ENCODE data around the gene GPANK1. TPM values are rescaled to one million over a fixed set of nuclear protein-coding genes. Genes with fewer than 3 reads are reported as not detected.

GPANK1 gene
- total and polyA plus RNA-seq, 9 of the 15 experiments (the other 6 are each of a cell fraction or from before 2014, with no cell fraction given) = 32.2 to 111 (median 46.3) TPM

DNA sequence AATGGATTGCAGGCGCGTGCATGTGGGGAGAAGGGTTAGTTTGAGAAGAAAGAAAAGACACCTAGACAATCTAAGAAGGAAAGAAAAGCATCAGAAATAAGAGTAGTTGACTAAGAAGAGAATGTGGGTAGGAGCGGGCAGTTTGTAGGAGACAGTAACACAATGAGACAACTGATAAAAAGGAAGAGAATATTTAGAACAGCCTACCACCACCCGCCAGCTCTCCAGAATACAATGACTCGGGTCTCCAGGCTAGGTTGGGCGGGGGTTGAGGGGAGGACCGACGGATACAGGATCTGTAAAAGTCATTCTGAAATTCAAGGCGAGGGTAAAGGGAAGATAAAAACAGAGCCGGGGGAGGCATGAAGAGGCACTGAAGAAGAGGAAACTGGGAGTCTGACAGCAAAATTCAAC, 37.6 kb upstream of the GPANK1 start (continued):
- TF ChIP-seq THRAP3 (IDR thresholded peaks at IDR 0.05; ENCODE audit: borderline replicate concordance) (peak; percentile 76; the same call in 1 of the 2 replicates), SMARCE1 (IDR thresholded peaks at IDR 0.05) (peak; percentile 88), ZNF165 (CRISPR knock-in tag; IDR thresholded peaks at IDR 0.05; ENCODE audit: borderline replicate concordance) (no peak), NR1H2 (CRISPR knock-in tag; IDR thresholded peaks at IDR 0.05) (0 out of 2 replicates have a peak, but pooled peaks have one; percentile 15), ZNF224 (CRISPR knock-in tag; IDR thresholded peaks at IDR 0.05) (no peak), MCM7 (IDR thresholded peaks at IDR 0.05) (0 out of 4 replicates have a peak, but pooled peaks of 1 of the 2 experiments have one; percentile 17), E2F8 (IDR thresholded peaks at IDR 0.05; ENCODE audit: low read depth, partially characterized antibody) (peak; percentile 47), SIN3B (IDR thresholded peaks at IDR 0.05; ENCODE audit: low read depth) (no peak), ZBTB40 (IDR thresholded peaks at IDR 0.05) (peak; percentile 67), ZBTB40 (CRISPR knock-in tag; IDR thresholded peaks at IDR 0.05) (no peak), ZC3H4 (CRISPR knock-in tag; IDR thresholded peaks at IDR 0.05; ENCODE audit: borderline replicate concordance) (no peak), EGR1 (conservative IDR thresholded peaks at IDR 0.05) (peak; percentile 62), NUFIP1 (IDR thresholded peaks at IDR 0.05; ENCODE audit: partially characterized antibody) (peak; percentile 48), SMARCA4 (IDR thresholded peaks at IDR 0.05) (peak; percentile 82), SRF (CRISPR knock-in tag; IDR thresholded peaks at IDR 0.05) (0 out of 4 replicates have a peak, but pooled peaks of 1 of the 2 experiments have one; percentile 2), POLR2A (conservative IDR thresholded peaks at IDR 0.05) (no peak), TEAD4 (IDR thresholded peaks at IDR 0.05; ENCODE audit: low read length) (no peak), TEAD4 (CRISPR knock-in tag; IDR thresholded peaks at IDR 0.05; ENCODE audit: borderline replicate concordance) (no peak), TAF7 (tag; IDR thresholded peaks at IDR 0.05) (peak; percentile 63), GTF2F1 (IDR thresholded peaks at IDR 0.05; ENCODE audit: low read depth, low read length) (no peak), ZNF263 (CRISPR knock-in tag; IDR thresholded peaks at IDR 0.05; ENCODE audit: borderline replicate concordance) (peak; percentile 78; the same call in 1 of the 2 replicates)
